Measurements from ENCODE around the gene USP47.
A peak's percentile ranks its signal among the peaks of the same experiment; 100 is the strongest.

USP47 gene, protein sequence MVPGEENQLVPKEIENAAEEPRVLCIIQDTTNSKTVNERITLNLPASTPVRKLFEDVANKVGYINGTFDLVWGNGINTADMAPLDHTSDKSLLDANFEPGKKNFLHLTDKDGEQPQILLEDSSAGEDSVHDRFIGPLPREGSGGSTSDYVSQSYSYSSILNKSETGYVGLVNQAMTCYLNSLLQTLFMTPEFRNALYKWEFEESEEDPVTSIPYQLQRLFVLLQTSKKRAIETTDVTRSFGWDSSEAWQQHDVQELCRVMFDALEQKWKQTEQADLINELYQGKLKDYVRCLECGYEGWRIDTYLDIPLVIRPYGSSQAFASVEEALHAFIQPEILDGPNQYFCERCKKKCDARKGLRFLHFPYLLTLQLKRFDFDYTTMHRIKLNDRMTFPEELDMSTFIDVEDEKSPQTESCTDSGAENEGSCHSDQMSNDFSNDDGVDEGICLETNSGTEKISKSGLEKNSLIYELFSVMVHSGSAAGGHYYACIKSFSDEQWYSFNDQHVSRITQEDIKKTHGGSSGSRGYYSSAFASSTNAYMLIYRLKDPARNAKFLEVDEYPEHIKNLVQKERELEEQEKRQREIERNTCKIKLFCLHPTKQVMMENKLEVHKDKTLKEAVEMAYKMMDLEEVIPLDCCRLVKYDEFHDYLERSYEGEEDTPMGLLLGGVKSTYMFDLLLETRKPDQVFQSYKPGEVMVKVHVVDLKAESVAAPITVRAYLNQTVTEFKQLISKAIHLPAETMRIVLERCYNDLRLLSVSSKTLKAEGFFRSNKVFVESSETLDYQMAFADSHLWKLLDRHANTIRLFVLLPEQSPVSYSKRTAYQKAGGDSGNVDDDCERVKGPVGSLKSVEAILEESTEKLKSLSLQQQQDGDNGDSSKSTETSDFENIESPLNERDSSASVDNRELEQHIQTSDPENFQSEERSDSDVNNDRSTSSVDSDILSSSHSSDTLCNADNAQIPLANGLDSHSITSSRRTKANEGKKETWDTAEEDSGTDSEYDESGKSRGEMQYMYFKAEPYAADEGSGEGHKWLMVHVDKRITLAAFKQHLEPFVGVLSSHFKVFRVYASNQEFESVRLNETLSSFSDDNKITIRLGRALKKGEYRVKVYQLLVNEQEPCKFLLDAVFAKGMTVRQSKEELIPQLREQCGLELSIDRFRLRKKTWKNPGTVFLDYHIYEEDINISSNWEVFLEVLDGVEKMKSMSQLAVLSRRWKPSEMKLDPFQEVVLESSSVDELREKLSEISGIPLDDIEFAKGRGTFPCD (N-terminal part only)

DNA sequence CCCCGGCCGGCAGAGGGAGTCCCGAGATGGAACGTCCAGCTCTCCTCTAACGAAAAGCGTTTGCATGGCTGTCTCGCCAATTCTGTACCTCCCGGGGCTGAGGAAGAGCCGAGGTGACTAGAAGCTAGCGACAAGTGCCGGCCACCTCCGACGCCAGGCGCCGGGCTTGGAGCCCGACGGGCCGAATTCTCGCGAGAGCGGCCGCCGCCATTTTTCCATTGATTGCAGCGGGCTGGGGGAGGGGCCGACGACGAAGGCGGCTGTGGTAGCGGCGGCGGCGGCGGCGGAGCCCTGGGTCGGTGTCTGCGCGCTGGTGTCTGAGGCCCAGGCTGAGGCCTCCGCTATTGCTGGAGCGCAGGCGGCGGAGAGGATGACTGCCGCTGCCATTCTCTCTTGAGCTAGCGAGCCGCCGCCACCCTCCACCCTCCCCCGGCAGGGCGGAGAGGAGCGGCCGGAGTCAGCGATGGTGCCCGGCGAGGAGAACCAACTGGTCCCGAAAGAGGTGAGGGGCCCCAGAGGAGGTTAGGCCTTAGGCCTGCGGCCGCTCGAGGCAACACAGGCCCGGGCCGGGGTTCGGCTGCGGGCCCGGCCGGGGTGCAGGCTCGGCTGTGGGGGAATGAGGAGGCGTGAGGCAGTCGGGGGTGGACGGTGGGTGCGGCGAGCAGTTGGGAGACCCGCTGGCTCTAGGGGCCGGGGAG lies at the start of gene USP47:
Gene USP47 (plus strand): TSS at position 250 of the 698 bp plus-strand sequence. CDS start 214 bp downstream, at position 464.
- TF ChIP-seq, protein P1, sequence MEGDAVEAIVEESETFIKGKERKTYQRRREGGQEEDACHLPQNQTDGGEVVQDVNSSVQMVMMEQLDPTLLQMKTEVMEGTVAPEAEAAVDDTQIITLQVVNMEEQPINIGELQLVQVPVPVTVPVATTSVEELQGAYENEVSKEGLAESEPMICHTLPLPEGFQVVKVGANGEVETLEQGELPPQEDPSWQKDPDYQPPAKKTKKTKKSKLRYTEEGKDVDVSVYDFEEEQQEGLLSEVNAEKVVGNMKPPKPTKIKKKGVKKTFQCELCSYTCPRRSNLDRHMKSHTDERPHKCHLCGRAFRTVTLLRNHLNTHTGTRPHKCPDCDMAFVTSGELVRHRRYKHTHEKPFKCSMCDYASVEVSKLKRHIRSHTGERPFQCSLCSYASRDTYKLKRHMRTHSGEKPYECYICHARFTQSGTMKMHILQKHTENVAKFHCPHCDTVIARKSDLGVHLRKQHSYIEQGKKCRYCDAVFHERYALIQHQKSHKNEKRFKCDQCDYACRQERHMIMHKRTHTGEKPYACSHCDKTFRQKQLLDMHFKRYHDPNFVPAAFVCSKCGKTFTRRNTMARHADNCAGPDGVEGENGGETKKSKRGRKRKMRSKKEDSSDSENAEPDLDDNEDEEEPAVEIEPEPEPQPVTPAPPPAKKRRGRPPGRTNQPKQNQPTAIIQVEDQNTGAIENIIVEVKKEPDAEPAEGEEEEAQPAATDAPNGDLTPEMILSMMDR (IDR thresholded peaks at IDR 0.05), result peak; percentile 53

DNA sequence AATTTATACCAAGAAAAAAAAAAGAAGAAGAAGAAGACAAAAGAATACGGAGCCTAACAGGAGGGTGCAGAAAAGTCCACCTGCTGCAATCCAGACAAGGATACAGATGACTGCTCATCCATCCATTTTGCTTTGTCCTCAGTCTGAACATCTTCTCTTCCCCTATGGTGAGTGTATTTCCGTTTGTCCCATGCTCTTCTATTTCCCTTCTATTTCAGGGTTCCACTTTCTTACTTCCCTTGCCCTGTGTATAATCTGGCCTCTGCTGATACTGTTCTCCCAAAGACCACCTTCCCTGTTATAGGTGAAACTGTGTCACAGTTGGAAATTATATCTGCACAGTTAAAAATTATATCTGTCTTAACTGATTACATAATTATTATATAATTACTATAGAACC lies 48.7 kb upstream of the USP47 start:
- DNase-seq (ENCODE audit: low spot score), result no peak
- TF ChIP-seq, protein P1 (IDR thresholded peaks at IDR 0.05), result no peak
- H3K27ac ChIP-seq, result no peak overlapping the region
- H3K4me3 ChIP-seq, result no peak overlapping the region

More for the DNA sequence above, at the start of gene USP47:
- peak; percentile 80 for DNase-seq (ENCODE audit: low spot score)
- Histone ChIP-seq H3K27ac (peak within 1 kb of the TSS; percentile 96 to 99), H3K4me3 (peak within 1 kb of the TSS; percentile 97)

DNA sequence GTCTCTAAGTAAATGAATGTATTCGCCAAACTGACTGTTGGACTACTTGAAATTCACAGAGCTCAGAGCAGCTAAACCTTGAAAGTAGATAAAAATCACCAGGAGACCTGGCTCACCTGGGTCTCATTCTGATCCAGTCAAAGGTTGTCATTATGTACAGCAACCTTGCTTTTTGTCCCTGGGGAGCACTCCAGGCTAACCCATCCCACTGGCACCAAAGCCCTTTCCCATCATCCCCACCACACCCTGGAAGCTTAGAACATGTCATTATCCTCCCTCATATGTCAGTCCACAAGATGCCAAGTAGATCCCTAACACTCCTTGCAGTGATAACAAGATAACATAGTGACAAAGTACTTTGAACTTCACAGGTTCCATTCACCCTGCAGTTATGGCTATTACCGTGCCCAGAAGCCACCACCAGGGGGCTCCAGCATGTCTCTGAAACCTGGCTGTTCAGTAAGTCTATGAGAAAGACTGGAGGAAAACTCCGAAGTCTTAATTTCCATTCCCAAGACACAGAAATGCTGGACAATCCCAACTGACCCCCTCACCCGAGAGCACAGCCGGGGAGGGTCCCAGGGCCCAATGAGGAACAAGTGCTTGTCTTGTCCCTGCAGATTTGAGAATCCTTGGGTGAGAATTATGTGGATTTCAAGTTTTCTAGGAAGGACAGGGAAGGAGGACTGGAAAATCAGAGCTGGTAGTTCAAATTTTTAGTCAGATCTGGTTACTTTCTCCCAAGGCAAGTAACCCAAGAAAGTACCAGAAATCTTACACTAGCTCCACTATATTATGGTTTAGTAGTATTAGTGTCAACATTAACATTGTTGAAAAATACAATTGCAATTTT lies 43.0 kb upstream of the USP47 start:
- Histone ChIP-seq H3K27ac (no peak overlapping the region), H3K4me3 (no peak overlapping the region)
- TF ChIP-seq, protein P1 (IDR thresholded peaks at IDR 0.05), result peak; percentile 75
- peak; percentile 81 for DNase-seq (ENCODE audit: low spot score)

DNA sequence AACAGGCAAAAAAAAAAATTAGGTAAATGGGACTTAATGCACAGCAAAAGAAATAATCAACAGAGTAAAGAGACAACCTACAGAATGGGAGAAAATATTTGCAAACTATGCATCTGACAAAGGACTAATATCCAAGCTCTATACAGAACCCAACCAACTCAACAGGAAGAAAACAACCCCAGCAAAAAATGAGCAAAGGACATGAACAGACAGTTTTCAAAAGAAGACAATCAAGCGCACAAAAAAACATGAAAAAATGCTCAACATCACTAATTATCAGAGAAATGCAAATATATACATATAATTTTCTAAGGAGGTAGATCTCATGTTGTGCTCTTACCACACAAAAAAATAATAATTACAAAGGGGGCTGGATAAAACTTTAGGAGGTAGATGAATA lies 36.5 kb upstream of the USP47 start:
- H3K4me3 ChIP-seq, result no peak overlapping the region
- TF ChIP-seq, protein P1 (IDR thresholded peaks at IDR 0.05), result no peak
- DNase-seq (ENCODE audit: low spot score), result no peak
- H3K27ac ChIP-seq, result no peak overlapping the region

DNA sequence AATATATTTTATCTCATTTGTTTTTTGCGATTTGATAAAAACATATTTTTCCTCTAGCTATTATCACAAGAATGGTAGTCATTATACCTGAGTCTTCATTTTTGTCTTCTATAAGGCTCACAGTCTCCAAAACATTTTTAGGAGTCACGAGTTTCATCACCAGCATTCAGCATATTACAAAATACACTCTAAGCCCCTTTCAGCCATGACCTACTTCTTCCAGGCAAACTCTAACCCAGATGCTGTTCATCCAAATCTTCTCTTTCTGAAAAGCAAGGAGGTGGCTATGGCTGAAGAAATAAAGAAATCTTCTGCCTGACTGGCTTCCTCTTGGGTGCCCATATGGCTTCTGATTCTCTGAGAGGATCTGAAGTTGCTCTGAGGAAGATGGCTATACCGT lies 35.7 kb upstream of the USP47 start:
- no peak for DNase-seq (ENCODE audit: low spot score)
- Histone ChIP-seq H3K4me3 (no peak overlapping the region), H3K27ac (peak overlapping the region in 1 of 2 donors; percentile 24)
- TF ChIP-seq, protein P1 (IDR thresholded peaks at IDR 0.05), result no peak
